Gastrocnemius medialis (tissue), 4 donors: ENCODE results near the gene ANXA1.

Experiments used
- POLR2A ChIP-seq, 2 donors: fragments of 450-650 bp; IDR thresholded peaks; one replicate each; pipeline ENCODE4 v1.6.1; 2017; ENCODE audit warnings: antibody characterized with exemption in 2 of 2, mild to moderate bottlenecking in 2 of 2, moderate library complexity in 2 of 2
- TF ChIP-seq, protein P1 (sequence below), 5 experiments: fragments of 450-650 bp in 3 of 5; fragments of 200-600 bp in 2 of 5; sonication (generic) in 2 of 5; IDR thresholded peaks in 4 of 5; conservative IDR thresholded peaks in 1 of 5; 1 replicate in 4 of 5; 2 replicates in 1 of 5; pipeline ENCODE4 v1.5.1; 2016 to 2019; ENCODE audit warnings: antibody characterized with exemption in 5 of 5, mild to moderate bottlenecking in 3 of 5, moderate library complexity in 3 of 5

DNA sequence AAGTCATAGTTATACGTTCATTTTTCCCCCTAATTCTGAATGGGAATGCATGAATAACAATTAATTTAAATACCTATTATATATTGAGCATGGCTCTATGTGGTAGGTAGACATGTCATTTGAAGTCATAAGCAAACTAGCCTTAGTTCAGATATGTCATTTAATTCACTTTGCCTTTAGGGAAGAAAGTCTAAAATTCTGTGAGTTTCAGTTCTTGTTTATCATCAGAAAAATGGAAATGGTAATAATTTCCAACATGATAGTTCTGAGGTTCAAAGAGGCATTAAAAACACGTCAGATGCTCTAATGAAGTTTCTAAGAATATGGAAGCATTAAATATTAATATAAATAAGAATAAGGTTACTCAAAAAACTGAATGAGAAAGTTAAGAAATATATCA, 13.1 kb upstream of the ANXA1 start:
- TF ChIP-seq, protein P1, sequence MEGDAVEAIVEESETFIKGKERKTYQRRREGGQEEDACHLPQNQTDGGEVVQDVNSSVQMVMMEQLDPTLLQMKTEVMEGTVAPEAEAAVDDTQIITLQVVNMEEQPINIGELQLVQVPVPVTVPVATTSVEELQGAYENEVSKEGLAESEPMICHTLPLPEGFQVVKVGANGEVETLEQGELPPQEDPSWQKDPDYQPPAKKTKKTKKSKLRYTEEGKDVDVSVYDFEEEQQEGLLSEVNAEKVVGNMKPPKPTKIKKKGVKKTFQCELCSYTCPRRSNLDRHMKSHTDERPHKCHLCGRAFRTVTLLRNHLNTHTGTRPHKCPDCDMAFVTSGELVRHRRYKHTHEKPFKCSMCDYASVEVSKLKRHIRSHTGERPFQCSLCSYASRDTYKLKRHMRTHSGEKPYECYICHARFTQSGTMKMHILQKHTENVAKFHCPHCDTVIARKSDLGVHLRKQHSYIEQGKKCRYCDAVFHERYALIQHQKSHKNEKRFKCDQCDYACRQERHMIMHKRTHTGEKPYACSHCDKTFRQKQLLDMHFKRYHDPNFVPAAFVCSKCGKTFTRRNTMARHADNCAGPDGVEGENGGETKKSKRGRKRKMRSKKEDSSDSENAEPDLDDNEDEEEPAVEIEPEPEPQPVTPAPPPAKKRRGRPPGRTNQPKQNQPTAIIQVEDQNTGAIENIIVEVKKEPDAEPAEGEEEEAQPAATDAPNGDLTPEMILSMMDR (IDR thresholded peaks at IDR 0.05 in 4 of 5, conservative IDR thresholded peaks at IDR 0.05 in 1 of 5) = no peak
- TF ChIP-seq POLR2A (IDR thresholded peaks at IDR 0.05) = no peak
